Cardiac muscle cell (in vitro differentiated cells and primary cell): ENCODE data around the gene CD209. TPM values are rescaled to one million over a fixed set of nuclear protein-coding genes. Genes with fewer than 3 reads are reported as not detected.
A peak's percentile ranks its signal among the peaks of the same experiment; 100 is the strongest.

ENCODE experiments used
- DNase-seq, 2 donors: peaks; one replicate each; pipeline versions ENCODE4 v3.0.0 to v3.0.0-alpha.2; 2010 to 2017; ENCODE audit warnings: low read depth in 1 of 2, low spot score in 1 of 2
- H3K27ac ChIP-seq: fragments of 200-600 bp; sonication (generic); 2 replicates; pipeline ENCODE4 v1.5.1; 2016
- H3K27me3 ChIP-seq: fragments of 200-600 bp; sonication (generic); 2 replicates; pipeline ENCODE4 v1.6.0; 2016; ENCODE audit warnings: control low read depth
- H3K36me3 ChIP-seq: fragments of 200-600 bp; sonication (generic); 2 replicates; pipeline ENCODE4 v1.5.1; 2016; ENCODE audit warnings: control low read depth
- H3K4me1 ChIP-seq: fragments of 200-600 bp; sonication (generic); 2 replicates; pipeline ENCODE4 v1.8.1; 2017; ENCODE audit warnings: low read depth, mild to moderate bottlenecking, mixed run types
- H3K4me3 ChIP-seq: fragments of 200-600 bp; sonication (generic); 2 replicates; pipeline ENCODE4 v1.5.1; 2016; ENCODE audit warnings: mild to moderate bottlenecking
- H3K9me3 ChIP-seq: fragments of 200-600 bp; sonication (generic); 2 replicates; pipeline ENCODE4 v1.5.1; 2017; ENCODE audit warnings: low read depth, mild to moderate bottlenecking, control low read depth
- CTCF ChIP-seq: IDR thresholded peaks from 2 replicates; pipeline ENCODE4 v1.5.1; 2012; ENCODE audit warnings: low read depth, mild to moderate bottlenecking, low read length
- polyA plus RNA-seq: library from polyadenylated mRNA; unstranded; fragments of >200 nt; fragmentation: Nextera tagmentation; extraction: Ambion mirVana; gene quantifications from 2 replicates; pipeline ENCODE4 v1.2.1, GENCODE V29; 2016
- total RNA-seq: library from RNA; depleted of rRNA; stranded (reverse); fragments of >200 nt; gene quantifications from 2 replicates; pipeline ENCODE4 v1.2.3, GENCODE V29; 2016

The CD209 gene
- total and polyA plus RNA-seq, 2 experiments from 2014 or later = not detected

- Histone ChIP-seq H3K27me3 (peaks cover 65% of the 10 kb centered on the region), H3K4me1 (no peaks in the 10 kb centered on the region), H3K9me3 (no peaks in the 10 kb centered on the region), H3K27ac (no peak overlapping the region), H3K4me3 (no peak overlapping the region), H3K36me3 (no peaks in the 10 kb centered on the region)
- no peak for TF ChIP-seq CTCF
- no peak for DNase-seq
Observed at GRCh38 chr19:7789447-7789846, 42.1 kb upstream of the CD209 start.

- Histone ChIP-seq H3K9me3 (no peaks in the 10 kb centered on the region), H3K4me3 (peak overlapping the region; percentile 18), H3K27ac (no peak overlapping the region), H3K36me3 (no peaks in the 10 kb centered on the region), H3K27me3 (peaks cover 70% of the 10 kb centered on the region), H3K4me1 (no peaks in the 10 kb centered on the region)
- TF ChIP-seq CTCF = no peak
- no peak for DNase-seq
Observed at GRCh38 chr19:7788933-7789323, 41.6 kb upstream of the CD209 start.

GRCh38 chr19:7788178-7788932, 41.0 kb upstream of the CD209 start:
- Histone ChIP-seq H3K9me3 (no peaks in the 10 kb centered on the region), H3K36me3 (no peaks in the 10 kb centered on the region), H3K4me1 (no peaks in the 10 kb centered on the region), H3K27ac (no peak overlapping the region), H3K4me3 (peak overlapping the region; percentile 18), H3K27me3 (peaks cover 76% of the 10 kb centered on the region)
- DNase-seq = peak in 1 of 2 donors; percentile 39
- TF ChIP-seq CTCF = no peak

- H3K36me3 ChIP-seq = no peaks in the 10 kb centered on the region
- H3K27ac ChIP-seq = no peak overlapping the region
- peaks cover 81% of the 10 kb centered on the region for H3K27me3 ChIP-seq
- no peak for DNase-seq
- no peaks in the 10 kb centered on the region for H3K4me1 ChIP-seq
- no peak overlapping the region for H3K4me3 ChIP-seq
- no peaks in the 10 kb centered on the region for H3K9me3 ChIP-seq
- TF ChIP-seq CTCF = no peak
Observed at GRCh38 chr19:7787602-7788177, 40.4 kb upstream of the CD209 start.

- Histone ChIP-seq H3K9me3 (no peaks in the 10 kb centered on the region), H3K4me1 (no peaks in the 10 kb centered on the region), H3K27me3 (peaks cover 81% of the 10 kb centered on the region), H3K36me3 (no peaks in the 10 kb centered on the region), H3K4me3 (no peak overlapping the region), H3K27ac (no peak overlapping the region)
- no peak for TF ChIP-seq CTCF
- DNase-seq = no peak
Observed at GRCh38 chr19:7787141-7787540, 39.8 kb upstream of the CD209 start.
